ENCODE data around the gene NBPF11.
"Not testable (repeated sequence)": the region's sequence is repeated elsewhere in the genome, so short reads cannot be mapped to it uniquely, and the experiment has no call there.

Gene NBPF11

GRCh38 chr1:148161053-148161901 lies 9.2 kb upstream of the NBPF11 start:
- Histone ChIP-seq H3K27me3 (ENCODE audit: control insufficient read depth in 1 of 2, insufficient read depth in 2 of 2, low read length in 2 of 2) (peaks cover 15 to 24% of the 10 kb centered on the region in 2 donors), H3K9ac (ENCODE audit: low read length) (no peak overlapping the region), H3K9me3 (ENCODE audit: low read length) (no peaks in the 10 kb centered on the region), H3K27ac (ENCODE audit: low read depth, low read length) (no peak overlapping the region), H3K36me3 (ENCODE audit: insufficient read depth, low read length) (no peaks in the 10 kb centered on the region), H3K4me3 (ENCODE audit: low read depth in 1 of 2, low read length in 2 of 2) (no peak overlapping the region), H3K4me1 (ENCODE audit: insufficient read depth, low read length) (no peaks in the 10 kb centered on the region)

- Histone ChIP-seq H3K4me1 (ENCODE audit: insufficient read depth, low read length) (no peaks in the 10 kb centered on the region), H3K4me3 (ENCODE audit: low read depth in 1 of 2, low read length in 2 of 2) (no peak overlapping the region), H3K27ac (ENCODE audit: low read depth, low read length) (no peak overlapping the region), H3K9me3 (ENCODE audit: low read length) (no peaks in the 10 kb centered on the region), H3K9ac (ENCODE audit: low read length) (no peak overlapping the region), H3K36me3 (ENCODE audit: insufficient read depth, low read length) (no peaks in the 10 kb centered on the region), H3K27me3 (ENCODE audit: control insufficient read depth in 1 of 2, insufficient read depth in 2 of 2, low read length in 2 of 2) (peaks cover 15 to 24% of the 10 kb centered on the region in 2 donors)
Observed at GRCh38 chr1:148160343-148161052, 8.4 kb upstream of the NBPF11 start.

- no peak overlapping the region for H3K9ac ChIP-seq (ENCODE audit: low read length)
- no peak overlapping the region for H3K4me3 ChIP-seq (ENCODE audit: low read depth in 1 of 2, low read length in 2 of 2)
- no peak overlapping the region for H3K27ac ChIP-seq (ENCODE audit: low read depth, low read length)
- H3K4me1 ChIP-seq (ENCODE audit: insufficient read depth, low read length): no peaks in the 10 kb centered on the region
- H3K27me3 ChIP-seq (ENCODE audit: control insufficient read depth in 1 of 2, insufficient read depth in 2 of 2, low read length in 2 of 2): peaks cover 15 to 24% of the 10 kb centered on the region in 2 donors
- no peaks in the 10 kb centered on the region for H3K36me3 ChIP-seq (ENCODE audit: insufficient read depth, low read length)
- no peaks in the 10 kb centered on the region for H3K9me3 ChIP-seq (ENCODE audit: low read length)
Observed at GRCh38 chr1:148160048-148160342, 7.9 kb upstream of the NBPF11 start.

GRCh38 chr1:148158341-148159003 lies 6.4 kb upstream of the NBPF11 start:
- no peak overlapping the region for H3K9ac ChIP-seq (ENCODE audit: low read length)
- no peak overlapping the region for H3K27ac ChIP-seq (ENCODE audit: low read depth, low read length)
- no peaks in the 10 kb centered on the region for H3K36me3 ChIP-seq (ENCODE audit: insufficient read depth, low read length)
- no peaks in the 10 kb centered on the region for H3K4me1 ChIP-seq (ENCODE audit: insufficient read depth, low read length)
- H3K9me3 ChIP-seq (ENCODE audit: low read length): no peaks in the 10 kb centered on the region
- H3K4me3 ChIP-seq (ENCODE audit: low read depth in 1 of 2, low read length in 2 of 2): no peak overlapping the region
- H3K27me3 ChIP-seq (ENCODE audit: control insufficient read depth in 1 of 2, insufficient read depth in 2 of 2, low read length in 2 of 2): peaks cover 15 to 24% of the 10 kb centered on the region in 2 donors

GRCh38 chr1:148157803-148158202 lies 5.7 kb upstream of the NBPF11 start:
- H3K9ac ChIP-seq (ENCODE audit: low read length); H3K27ac ChIP-seq (ENCODE audit: low read depth, low read length); H3K4me1 ChIP-seq (ENCODE audit: insufficient read depth, low read length); H3K36me3 ChIP-seq (ENCODE audit: insufficient read depth, low read length); H3K9me3 ChIP-seq (ENCODE audit: low read length); H3K4me3 ChIP-seq (ENCODE audit: low read depth in 1 of 2, low read length in 2 of 2): not testable (repeated sequence)
- H3K27me3 ChIP-seq (ENCODE audit: control insufficient read depth in 1 of 2, insufficient read depth in 2 of 2, low read length in 2 of 2): peaks cover 15 to 24% of the 10 kb centered on the region in 2 donors

GRCh38 chr1:148155494-148156275 lies 3.6 kb upstream of the NBPF11 start:
- not testable (repeated sequence) for H3K9ac ChIP-seq (ENCODE audit: low read length); H3K36me3 ChIP-seq (ENCODE audit: insufficient read depth, low read length); H3K4me3 ChIP-seq (ENCODE audit: low read depth in 1 of 2, low read length in 2 of 2); H3K9me3 ChIP-seq (ENCODE audit: low read length); H3K4me1 ChIP-seq (ENCODE audit: insufficient read depth, low read length); H3K27ac ChIP-seq (ENCODE audit: low read depth, low read length)
- peaks cover 14 to 15% of the 10 kb centered on the region in 2 donors for H3K27me3 ChIP-seq (ENCODE audit: control insufficient read depth in 1 of 2, insufficient read depth in 2 of 2, low read length in 2 of 2)

GRCh38 chr1:148152795-148153194 lies 714 bp upstream of the NBPF11 start:
- H3K4me1 ChIP-seq (ENCODE audit: insufficient read depth, low read length); H3K9me3 ChIP-seq (ENCODE audit: low read length); H3K27ac ChIP-seq (ENCODE audit: low read depth, low read length); H3K36me3 ChIP-seq (ENCODE audit: insufficient read depth, low read length); H3K9ac ChIP-seq (ENCODE audit: low read length); H3K27me3 ChIP-seq (ENCODE audit: control insufficient read depth in 1 of 2, insufficient read depth in 2 of 2, low read length in 2 of 2); H3K4me3 ChIP-seq (ENCODE audit: low read depth in 1 of 2, low read length in 2 of 2): not testable (repeated sequence)

GRCh38 chr1:148151371-148151819 lies 686 bp downstream of the NBPF11 start:
- not testable (repeated sequence) for H3K9me3 ChIP-seq (ENCODE audit: low read length); H3K27me3 ChIP-seq (ENCODE audit: control insufficient read depth in 1 of 2, insufficient read depth in 2 of 2, low read length in 2 of 2); H3K36me3 ChIP-seq (ENCODE audit: insufficient read depth, low read length); H3K4me1 ChIP-seq (ENCODE audit: insufficient read depth, low read length); H3K9ac ChIP-seq (ENCODE audit: low read length)
- peak overlapping the region; percentile 49 to 68 for H3K4me3 ChIP-seq (ENCODE audit: low read depth in 1 of 2, low read length in 2 of 2)
- H3K27ac ChIP-seq (ENCODE audit: low read depth, low read length): peak overlapping the region; percentile 34

- H3K27ac ChIP-seq (ENCODE audit: low read depth, low read length): peak overlapping the region; percentile 34
- H3K9ac ChIP-seq (ENCODE audit: low read length); H3K4me1 ChIP-seq (ENCODE audit: insufficient read depth, low read length); H3K9me3 ChIP-seq (ENCODE audit: low read length); H3K36me3 ChIP-seq (ENCODE audit: insufficient read depth, low read length); H3K27me3 ChIP-seq (ENCODE audit: control insufficient read depth in 1 of 2, insufficient read depth in 2 of 2, low read length in 2 of 2): not testable (repeated sequence)
- H3K4me3 ChIP-seq (ENCODE audit: low read depth in 1 of 2, low read length in 2 of 2): peak overlapping the region; percentile 49 to 68
Observed at GRCh38 chr1:148150945-148151344, 1.1 kb downstream of the NBPF11 start.

GRCh38 chr1:148150014-148150413 lies 2.1 kb downstream of the NBPF11 start:
- not testable (repeated sequence) for H3K9me3 ChIP-seq (ENCODE audit: low read length); H3K4me3 ChIP-seq (ENCODE audit: low read depth in 1 of 2, low read length in 2 of 2); H3K36me3 ChIP-seq (ENCODE audit: insufficient read depth, low read length); H3K4me1 ChIP-seq (ENCODE audit: insufficient read depth, low read length); H3K27ac ChIP-seq (ENCODE audit: low read depth, low read length); H3K27me3 ChIP-seq (ENCODE audit: control insufficient read depth in 1 of 2, insufficient read depth in 2 of 2, low read length in 2 of 2); H3K9ac ChIP-seq (ENCODE audit: low read length)

Data from muscle layer of colon (tissue), 2 donors.